GM12875 (cell line): Measurements from ENCODE around the gene CCDC30.
"Not testable (repeated sequence)": the region's sequence is repeated elsewhere in the genome, so short reads cannot be mapped to it uniquely, and the experiment has no call there.

Experiments
- H3K4me3 ChIP-seq: one replicate; pipeline ENCODE4 v1.5.1; 2011; ENCODE audit warnings: low read depth, low read length, control low read depth
- TF ChIP-seq, protein P1 (sequence below): IDR thresholded peaks from 2 replicates; pipeline ENCODE4 v1.5.1; 2011; ENCODE audit warnings: low read depth, mild to moderate bottlenecking, control low read depth, inconsistent platforms, low read length, moderate library complexity, borderline replicate concordance; ENCODE audit not compliant: insufficient read depth

CCDC30 gene

DNA sequence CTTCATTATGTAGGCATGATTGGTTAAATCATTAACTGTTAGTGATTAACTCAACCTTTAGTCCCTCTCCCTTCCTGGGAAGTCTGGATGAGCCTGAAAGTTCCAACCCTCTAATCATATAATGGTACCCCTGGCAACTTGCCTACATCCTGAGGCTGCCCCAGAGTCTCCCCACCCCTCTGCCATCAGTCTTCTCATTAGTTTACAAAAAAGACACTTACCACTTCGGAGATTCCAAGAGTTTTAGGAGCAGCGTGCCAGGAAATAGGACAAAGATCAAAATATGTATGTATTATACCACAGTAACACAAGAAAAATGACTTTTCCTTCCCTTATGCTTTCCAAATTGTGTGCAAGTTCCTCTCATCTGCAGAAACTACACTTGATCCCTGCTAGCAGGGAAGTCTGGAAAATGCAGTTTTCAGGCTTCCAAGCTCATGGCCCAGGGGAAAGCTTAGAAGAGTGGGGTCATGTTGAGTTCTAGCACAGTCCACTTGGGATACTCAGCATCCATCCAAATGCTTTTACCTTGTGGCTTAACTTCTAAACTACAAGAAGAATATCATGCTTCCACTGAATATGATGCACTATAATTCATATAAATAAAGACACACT lies 130.5 kb downstream of the CCDC30 start:
- no peak overlapping the region for H3K4me3 ChIP-seq
- TF ChIP-seq, protein P1, sequence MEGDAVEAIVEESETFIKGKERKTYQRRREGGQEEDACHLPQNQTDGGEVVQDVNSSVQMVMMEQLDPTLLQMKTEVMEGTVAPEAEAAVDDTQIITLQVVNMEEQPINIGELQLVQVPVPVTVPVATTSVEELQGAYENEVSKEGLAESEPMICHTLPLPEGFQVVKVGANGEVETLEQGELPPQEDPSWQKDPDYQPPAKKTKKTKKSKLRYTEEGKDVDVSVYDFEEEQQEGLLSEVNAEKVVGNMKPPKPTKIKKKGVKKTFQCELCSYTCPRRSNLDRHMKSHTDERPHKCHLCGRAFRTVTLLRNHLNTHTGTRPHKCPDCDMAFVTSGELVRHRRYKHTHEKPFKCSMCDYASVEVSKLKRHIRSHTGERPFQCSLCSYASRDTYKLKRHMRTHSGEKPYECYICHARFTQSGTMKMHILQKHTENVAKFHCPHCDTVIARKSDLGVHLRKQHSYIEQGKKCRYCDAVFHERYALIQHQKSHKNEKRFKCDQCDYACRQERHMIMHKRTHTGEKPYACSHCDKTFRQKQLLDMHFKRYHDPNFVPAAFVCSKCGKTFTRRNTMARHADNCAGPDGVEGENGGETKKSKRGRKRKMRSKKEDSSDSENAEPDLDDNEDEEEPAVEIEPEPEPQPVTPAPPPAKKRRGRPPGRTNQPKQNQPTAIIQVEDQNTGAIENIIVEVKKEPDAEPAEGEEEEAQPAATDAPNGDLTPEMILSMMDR: no peak

DNA sequence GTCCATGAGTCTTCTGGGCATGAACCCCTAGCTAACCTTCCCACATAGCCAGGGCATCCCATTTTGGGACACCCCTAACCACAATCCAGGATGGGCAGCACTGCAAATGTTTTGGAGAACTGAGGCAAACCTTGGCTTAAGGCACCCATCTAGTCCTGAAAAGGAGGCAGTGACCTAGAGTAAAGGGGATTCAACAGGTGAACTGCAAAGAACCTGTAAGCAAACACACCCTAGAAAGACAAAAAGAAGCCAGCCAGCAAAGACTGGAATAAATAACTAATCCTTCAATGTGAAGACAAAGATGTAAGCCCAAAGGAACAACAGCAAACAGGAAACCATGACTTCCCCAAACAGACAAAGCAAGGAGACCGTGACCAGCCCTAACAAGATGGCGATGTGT lies 138.4 kb downstream of the CCDC30 start:
- TF ChIP-seq, protein P1: no peak
- H3K4me3 ChIP-seq: no peak overlapping the region

DNA sequence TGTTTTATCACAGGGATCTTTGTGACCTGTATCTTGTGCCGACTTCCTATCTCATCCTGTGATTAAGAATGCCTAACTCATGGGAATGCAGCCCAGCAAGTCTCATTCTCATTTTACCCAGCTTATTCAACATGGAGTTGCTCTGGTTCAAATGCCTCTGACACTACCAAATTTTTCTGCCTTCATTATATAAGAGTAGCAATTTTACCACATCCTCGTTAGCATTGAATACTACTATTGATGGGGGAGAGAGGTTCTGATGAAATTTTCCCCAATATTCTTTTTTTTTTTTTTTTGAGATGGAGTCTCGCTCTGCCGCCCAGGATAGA lies 150.7 kb downstream of the CCDC30 start:
- TF ChIP-seq, protein P1: no peak
- no peak overlapping the region for H3K4me3 ChIP-seq

DNA sequence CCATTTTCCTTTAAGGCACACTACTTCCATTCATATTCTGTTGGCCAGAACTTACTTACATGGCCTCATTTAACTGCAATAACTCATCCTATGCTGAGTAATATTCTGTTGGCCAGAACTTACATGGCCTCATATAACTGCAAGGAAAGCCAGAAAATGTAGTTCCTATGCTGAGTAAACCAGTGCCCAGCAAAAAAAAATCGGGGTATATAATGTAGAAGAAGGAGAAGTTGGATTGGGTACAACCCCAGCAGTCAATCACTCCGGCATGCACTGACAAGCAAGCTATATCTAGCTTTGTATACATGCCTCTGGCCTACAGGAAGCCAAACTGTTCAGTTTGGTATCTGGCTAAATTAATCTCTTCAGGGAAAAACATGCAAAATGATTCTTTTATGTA lies 155.8 kb downstream of the CCDC30 start:
- H3K4me3 ChIP-seq: no peak overlapping the region
- TF ChIP-seq, protein P1: no peak

DNA sequence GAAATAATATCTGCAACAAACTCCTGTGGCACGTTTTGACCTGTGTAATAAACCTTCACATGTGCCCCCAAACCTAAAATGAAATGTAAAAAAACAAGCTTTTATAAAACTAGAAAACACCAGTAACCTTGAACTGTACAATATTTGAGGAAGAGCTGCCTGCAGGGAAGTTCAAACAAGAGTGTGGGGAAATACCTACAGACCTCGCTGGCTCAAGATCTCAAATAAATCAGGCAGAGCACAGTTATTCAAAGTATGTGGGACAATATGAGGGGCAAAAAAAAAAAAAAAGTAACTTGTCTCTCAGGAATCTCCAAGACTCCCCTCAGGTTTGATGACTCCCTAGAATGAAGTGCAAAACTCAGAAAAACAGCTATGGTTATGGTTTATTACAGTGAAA lies 157.2 kb downstream of the CCDC30 start:
- TF ChIP-seq, protein P1: no peak
- H3K4me3 ChIP-seq: no peak overlapping the region

DNA sequence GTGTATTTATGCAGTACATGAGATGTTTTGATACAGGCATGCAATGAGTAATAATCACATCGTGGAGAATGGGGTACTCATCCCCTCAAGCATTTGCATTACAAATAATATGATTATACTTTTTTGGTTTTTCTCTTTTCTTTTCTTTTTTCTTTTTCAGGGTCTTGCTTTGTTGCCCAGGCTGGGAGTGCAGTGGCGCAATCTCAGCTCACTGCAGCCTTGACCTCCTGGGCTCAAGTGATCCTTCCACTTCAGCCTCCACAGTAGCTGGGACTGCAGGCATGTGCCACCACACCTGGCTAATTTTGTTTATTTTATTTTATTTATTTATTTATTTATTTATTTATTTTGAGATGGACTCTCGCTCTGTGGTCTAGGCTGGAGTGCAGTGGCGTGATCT lies 158.1 kb downstream of the CCDC30 start:
- not testable (repeated sequence) for H3K4me3 ChIP-seq

DNA sequence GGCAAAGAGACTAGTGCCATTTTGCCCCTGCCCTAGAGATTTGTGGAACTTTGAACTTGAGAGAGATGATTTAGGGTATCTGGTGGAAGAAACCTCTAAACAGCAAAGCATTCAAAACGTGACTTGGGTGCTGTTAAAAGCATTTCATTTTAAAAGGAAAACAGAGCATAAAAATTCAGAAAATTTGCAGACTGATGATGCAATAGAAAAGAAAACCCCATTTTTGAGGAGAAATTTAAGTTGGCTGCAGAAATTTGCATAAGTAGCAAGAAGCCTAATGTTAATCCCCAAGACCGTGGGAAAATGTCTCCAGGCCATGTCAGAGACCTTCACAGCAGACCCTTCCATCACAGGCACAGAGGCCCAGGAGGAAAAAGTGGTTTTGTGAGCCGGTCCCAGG lies 164.1 kb downstream of the CCDC30 start:
- H3K4me3 ChIP-seq: not testable (repeated sequence)

DNA sequence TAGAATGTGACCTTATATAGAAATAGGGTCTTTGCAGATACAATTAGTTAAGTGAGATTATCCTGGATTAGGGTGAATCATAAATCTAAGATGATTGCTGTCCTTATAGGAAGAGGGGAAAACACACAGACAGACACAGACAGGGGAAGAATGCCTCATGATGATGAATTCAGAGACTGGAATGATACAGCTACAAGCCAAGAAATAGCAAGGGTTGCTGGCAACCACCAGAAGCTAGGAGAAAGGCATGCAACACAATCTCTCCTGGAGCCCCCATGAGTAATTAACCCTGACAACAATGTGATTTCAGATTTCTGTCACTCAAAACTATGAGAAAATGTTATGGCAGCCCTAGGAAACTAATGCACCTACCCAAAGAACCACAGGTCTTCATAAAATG lies 176.0 kb downstream of the CCDC30 start:
- TF ChIP-seq, protein P1: no peak
- H3K4me3 ChIP-seq: no peak overlapping the region
